HG02678 (cell line): ENCODE data around the gene HGFAC.

Source experiments
- ATAC-seq: cut with Tn5 transposase; IDR thresholded peaks from one replicate; pipeline ENCODE4 v1.9.1; 2021; ENCODE audit warnings: mild to moderate bottlenecking, moderate library complexity; ENCODE audit not compliant: unreplicated experiment

Gene HGFAC

GRCh38 chr4:3423406-3423805 lies 18.4 kb upstream of the HGFAC start:
- ATAC-seq: no peak

- ATAC-seq: no peak
Measured at GRCh38 chr4:3423952-3424351, 17.8 kb upstream of the HGFAC start.

GRCh38 chr4:3424522-3425095 lies 17.2 kb upstream of the HGFAC start:
- no peak for ATAC-seq

GRCh38 chr4:3426465-3427133 lies 15.2 kb upstream of the HGFAC start:
- no peak for ATAC-seq

- ATAC-seq: no peak
Measured at GRCh38 chr4:3427134-3427476, 14.7 kb upstream of the HGFAC start.

GRCh38 chr4:3427706-3428446 lies 13.9 kb upstream of the HGFAC start:
- ATAC-seq: no peak

- ATAC-seq: no peak
Measured at GRCh38 chr4:3429651-3430050, 12.1 kb upstream of the HGFAC start.

- no peak for ATAC-seq
Measured at GRCh38 chr4:3430524-3430923, 11.2 kb upstream of the HGFAC start.

- no peak for ATAC-seq
Measured at GRCh38 chr4:3431446-3431993, 10.2 kb upstream of the HGFAC start.

GRCh38 chr4:3432381-3432790 lies 9.4 kb upstream of the HGFAC start:
- ATAC-seq: no peak

- ATAC-seq: no peak
Measured at GRCh38 chr4:3433138-3433869, 8.5 kb upstream of the HGFAC start.

- no peak for ATAC-seq
Measured at GRCh38 chr4:3434881-3435685, 6.7 kb upstream of the HGFAC start.

GRCh38 chr4:3435686-3435956 lies 6.1 kb upstream of the HGFAC start:
- no peak for ATAC-seq

GRCh38 chr4:3436048-3436797 lies 5.5 kb upstream of the HGFAC start:
- no peak for ATAC-seq

- ATAC-seq: no peak
Measured at GRCh38 chr4:3436798-3437581, 4.8 kb upstream of the HGFAC start.

- no peak for ATAC-seq
Measured at GRCh38 chr4:3437582-3437936, 4.2 kb upstream of the HGFAC start.

GRCh38 chr4:3437998-3438846 lies 3.5 kb upstream of the HGFAC start:
- no peak for ATAC-seq

- ATAC-seq: no peak
Measured at GRCh38 chr4:3438847-3439180, 3.0 kb upstream of the HGFAC start.

GRCh38 chr4:3439391-3439790 lies 2.4 kb upstream of the HGFAC start:
- ATAC-seq: no peak
